Mucosa of stomach (tissue), 1 donor: Measurements from ENCODE around the gene GRID1.

Experiments used
- H3K27me3 ChIP-seq: one replicate; pipeline ENCODE4 v1.7.0; 2013; ENCODE audit warnings: mild to moderate bottlenecking, low read length; ENCODE audit not compliant: control insufficient read depth, insufficient read depth
- H3K36me3 ChIP-seq: one replicate; pipeline ENCODE4 v1.7.0; 2013; ENCODE audit warnings: low read length; ENCODE audit not compliant: control insufficient read depth, insufficient read depth
- H3K4me1 ChIP-seq: one replicate; pipeline ENCODE4 v1.7.0; 2013; ENCODE audit warnings: mild to moderate bottlenecking, low read length; ENCODE audit not compliant: control insufficient read depth, insufficient read depth
- H3K4me3 ChIP-seq: one replicate; pipeline ENCODE4 v1.7.0; 2013; ENCODE audit warnings: low read length
- H3K9ac ChIP-seq: one replicate; pipeline ENCODE4 v1.7.0; 2013; ENCODE audit warnings: mild to moderate bottlenecking, low read length, moderate library complexity
- H3K9me3 ChIP-seq: one replicate; pipeline ENCODE4 v1.7.0; 2013; ENCODE audit warnings: mild to moderate bottlenecking, low read length, moderate library complexity; ENCODE audit not compliant: control insufficient read depth
- donor health status: Pancreatic carcinoma.

Gene GRID1

GRCh38 chr10:86295351-86295750 lies 71.2 kb downstream of the GRID1 start:
- Histone ChIP-seq H3K4me3 (no peak overlapping the region), H3K36me3 (no peaks in the 10 kb centered on the region), H3K9ac (no peak overlapping the region)

DNA sequence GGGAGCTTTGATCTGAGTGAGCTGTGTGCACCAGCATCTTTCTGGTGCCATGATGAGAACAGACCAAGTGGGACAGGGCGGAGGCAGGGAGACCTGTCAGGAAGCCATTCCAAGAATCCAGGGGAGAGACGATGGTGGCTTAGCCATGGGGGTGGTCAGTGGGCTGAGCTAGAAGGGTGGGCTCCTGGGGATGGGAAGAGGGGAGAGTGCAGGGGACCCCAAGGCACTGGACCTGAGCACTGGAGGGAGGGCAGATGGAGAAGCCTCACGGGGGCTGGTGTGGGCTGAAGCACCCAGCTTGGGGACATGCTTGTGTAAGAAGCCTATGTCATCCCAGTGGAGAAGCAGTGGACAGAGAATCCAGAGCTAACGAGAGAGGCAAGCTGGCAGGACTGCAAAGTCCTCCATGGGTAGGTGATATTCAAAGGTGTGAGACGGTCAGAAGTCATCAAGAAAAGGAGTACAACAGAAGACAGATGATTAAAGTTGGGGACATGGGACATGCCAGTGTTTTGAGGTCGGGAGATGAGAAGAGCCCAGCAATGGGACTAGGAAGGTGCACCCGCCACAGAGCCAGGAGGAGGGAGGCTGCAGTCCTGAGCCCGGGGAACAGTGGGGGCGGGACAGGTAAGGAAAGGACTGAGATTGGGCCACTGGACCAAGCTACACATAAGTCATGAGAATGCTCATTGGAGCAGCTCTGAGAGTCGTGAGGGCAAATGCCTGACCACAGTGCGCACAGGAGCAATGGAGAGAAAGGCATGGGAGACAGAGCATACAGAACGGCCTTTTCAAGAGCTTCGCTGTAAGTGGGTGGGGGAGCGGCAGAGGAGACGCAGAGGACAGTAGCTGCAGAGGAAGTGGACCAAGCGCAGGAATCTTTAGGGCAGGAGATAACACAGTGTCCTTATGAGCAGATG lies 72.0 kb downstream of the GRID1 start:
- Histone ChIP-seq H3K9me3 (no peaks in the 10 kb centered on the region), H3K36me3 (no peaks in the 10 kb centered on the region), H3K4me3 (no peak overlapping the region), H3K27me3 (no peaks in the 10 kb centered on the region), H3K4me1 (no peaks in the 10 kb centered on the region), H3K9ac (no peak overlapping the region)

More at GRCh38 chr10:86295351-86295750, 71.2 kb downstream of the GRID1 start:
- Histone ChIP-seq H3K9me3 (no peaks in the 10 kb centered on the region), H3K27me3 (no peaks in the 10 kb centered on the region), H3K4me1 (no peaks in the 10 kb centered on the region)

GRCh38 chr10:86293396-86293791 lies 73.2 kb downstream of the GRID1 start:
- no peaks in the 10 kb centered on the region for H3K9me3 ChIP-seq
- H3K9ac ChIP-seq: no peak overlapping the region
- no peaks in the 10 kb centered on the region for H3K4me1 ChIP-seq
- H3K36me3 ChIP-seq: no peaks in the 10 kb centered on the region
- H3K27me3 ChIP-seq: no peaks in the 10 kb centered on the region
- H3K4me3 ChIP-seq: no peak overlapping the region

DNA sequence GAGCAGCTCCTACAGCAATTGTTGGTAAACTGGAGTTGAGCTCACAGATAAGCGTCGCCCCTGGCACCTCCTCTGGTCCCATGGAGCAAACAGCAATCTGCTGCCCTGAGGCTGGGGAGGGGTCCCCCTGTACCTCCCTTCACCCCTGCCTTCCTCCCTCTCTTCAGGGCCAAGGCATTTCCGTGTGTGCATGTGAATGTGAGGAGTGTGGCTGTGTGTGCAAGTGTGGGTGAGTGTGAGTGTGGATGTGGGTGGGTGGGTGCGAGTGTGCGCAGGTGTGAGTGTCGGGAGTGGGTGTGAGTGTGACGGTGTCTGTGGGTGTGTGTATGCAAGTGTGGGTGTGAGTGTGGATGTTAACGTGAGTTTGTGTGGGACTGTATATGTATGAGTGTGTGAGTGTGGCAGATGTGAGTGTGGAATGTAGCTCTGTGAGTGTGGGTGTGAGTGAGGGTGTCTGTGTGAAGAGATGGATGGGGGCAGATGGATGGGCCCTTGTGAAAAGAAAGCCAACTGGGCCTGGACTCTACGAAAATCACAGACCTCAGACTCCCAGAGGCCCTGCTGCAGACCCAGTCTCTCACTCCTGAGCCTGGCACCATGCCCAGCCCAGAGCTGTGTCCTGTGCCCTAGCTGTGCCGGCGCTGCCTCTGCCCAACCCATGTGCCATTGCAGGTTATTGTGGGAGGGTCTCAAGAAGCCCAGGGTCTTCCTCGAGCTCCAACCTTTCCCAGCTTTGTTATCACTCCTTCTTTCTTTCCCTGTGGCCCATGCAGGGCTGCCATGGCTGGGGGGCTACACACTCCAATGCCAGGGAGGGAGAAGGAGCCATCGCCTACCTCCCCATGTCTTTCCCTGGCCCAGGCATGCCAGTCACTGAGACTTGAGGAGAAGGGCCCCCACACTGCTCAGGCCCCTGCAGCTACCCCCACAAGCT lies 73.9 kb downstream of the GRID1 start:
- Histone ChIP-seq H3K27me3 (no peaks in the 10 kb centered on the region), H3K4me1 (no peaks in the 10 kb centered on the region), H3K9ac (no peak overlapping the region), H3K9me3 (no peaks in the 10 kb centered on the region), H3K36me3 (no peaks in the 10 kb centered on the region), H3K4me3 (no peak overlapping the region)

DNA sequence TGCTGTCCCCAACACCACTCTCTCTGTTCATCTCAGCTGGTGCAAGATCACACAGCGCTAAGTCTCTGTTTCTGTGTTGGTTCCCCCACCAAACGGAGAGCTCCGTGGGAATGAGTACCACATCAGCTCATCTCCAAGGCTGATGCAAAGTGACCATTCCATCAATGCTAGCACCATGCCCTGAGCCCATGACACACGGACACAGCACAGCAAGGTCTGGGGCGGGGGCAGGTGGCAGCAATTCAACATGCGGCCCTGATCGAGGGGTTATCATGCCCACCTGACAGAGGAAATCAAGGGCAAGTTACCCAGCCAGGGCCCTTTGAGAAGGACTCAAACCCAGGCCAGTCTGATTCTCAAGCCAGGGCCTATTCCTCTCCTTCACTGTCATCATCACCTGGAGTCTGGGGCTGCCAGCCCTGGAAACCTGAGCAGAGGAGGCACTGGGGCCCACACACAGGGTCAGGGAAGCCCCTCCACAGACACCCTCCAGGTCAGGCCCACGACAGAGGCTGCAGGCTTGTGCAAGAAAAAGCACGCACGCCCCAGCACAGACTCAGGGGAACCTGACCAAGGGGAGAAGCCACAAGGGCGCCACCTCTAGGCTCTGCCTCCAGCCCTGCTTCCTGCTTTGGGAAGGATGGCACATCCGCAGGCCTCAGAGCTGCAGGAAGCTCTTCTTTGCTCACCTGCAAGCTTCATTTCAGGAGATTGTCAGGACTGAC lies 74.8 kb downstream of the GRID1 start:
- Histone ChIP-seq H3K4me3 (no peak overlapping the region), H3K27me3 (no peaks in the 10 kb centered on the region), H3K9me3 (no peaks in the 10 kb centered on the region), H3K4me1 (no peaks in the 10 kb centered on the region), H3K9ac (no peak overlapping the region), H3K36me3 (no peaks in the 10 kb centered on the region)

DNA sequence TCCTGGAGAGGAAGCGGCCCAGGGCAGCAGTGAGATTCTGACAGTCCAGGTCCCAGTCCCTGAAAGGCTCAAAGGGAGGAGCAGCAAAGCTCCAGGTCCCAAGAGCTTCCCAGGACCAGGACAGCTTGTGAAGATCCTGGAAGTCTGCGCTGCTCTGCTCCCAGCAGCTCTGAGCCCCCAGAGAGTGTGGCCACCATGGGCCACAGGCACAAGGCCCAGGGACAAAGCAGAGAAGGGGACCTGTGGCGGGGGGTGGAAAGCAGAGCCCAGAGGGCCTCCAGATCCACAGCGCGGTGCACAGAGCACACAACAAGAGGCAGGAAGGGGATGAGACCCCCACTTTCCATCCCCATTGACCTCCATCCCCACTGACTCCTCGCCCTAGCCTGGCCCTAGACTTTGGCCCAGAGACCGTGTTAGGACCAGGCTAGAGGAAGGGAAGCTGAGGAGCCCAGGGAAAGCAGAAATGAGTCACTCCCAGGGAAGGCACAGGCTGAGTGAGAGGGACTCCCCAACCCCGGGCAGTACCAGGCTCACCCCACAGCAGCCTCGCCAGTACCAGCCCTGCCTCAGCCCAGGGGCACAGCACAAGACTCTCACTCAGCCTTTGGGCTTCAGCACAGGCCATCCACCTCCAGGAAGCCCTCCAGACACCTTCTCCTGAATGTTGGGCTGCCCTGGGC lies 75.5 kb downstream of the GRID1 start:
- Histone ChIP-seq H3K4me3 (no peak overlapping the region), H3K9me3 (no peaks in the 10 kb centered on the region), H3K36me3 (no peaks in the 10 kb centered on the region), H3K9ac (no peak overlapping the region), H3K4me1 (no peaks in the 10 kb centered on the region), H3K27me3 (no peaks in the 10 kb centered on the region)

- Histone ChIP-seq H3K4me3 (no peak overlapping the region), H3K9me3 (no peaks in the 10 kb centered on the region), H3K36me3 (no peaks in the 10 kb centered on the region), H3K27me3 (no peaks in the 10 kb centered on the region), H3K4me1 (no peaks in the 10 kb centered on the region), H3K9ac (no peak overlapping the region)
These were observed 77.1 kb downstream of the GRID1 start for GRCh38 chr10:86289577-86289868.

DNA sequence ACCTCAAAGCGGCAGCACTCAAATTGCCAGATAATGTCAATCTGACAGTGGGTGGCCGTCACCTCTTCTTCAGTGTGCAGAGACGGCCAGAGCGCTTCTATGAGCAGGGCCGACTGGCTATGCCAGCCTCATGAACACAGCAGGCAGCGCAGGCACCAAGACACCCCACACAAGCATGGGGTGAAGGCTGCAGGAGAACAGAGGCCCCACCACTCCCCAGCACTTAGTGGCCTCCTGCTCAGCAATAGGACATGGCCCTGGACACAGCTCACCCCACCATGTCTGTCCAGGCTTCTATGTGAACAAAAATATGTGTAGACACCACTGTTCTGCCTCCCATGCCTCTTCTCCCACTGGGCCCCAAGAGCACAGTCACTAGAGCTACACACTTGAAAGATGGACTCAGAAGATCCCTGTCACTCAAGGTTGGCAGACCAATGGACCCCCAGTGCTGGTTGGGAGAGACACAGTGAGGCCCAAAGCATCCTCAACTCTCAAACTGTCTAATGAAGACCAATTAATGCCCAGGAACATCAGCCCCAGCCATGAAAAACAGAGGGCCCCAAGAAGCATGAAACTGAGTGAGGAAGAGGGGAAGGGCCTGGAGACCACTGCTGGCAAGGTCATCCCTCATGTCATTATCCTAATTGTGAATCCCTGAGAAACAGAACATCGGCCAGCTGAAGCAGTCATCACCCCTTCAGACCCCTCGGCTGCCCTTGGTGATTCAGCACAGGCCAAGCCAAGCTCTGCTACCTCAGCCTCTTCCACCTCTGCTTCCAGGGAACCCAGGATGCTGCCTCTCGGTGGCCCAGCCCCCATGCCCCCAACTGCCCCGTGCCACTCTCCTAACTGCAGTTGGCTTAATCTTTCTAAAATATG lies 77.7 kb downstream of the GRID1 start:
- H3K36me3 ChIP-seq: no peaks in the 10 kb centered on the region
- no peak overlapping the region for H3K4me3 ChIP-seq
- no peaks in the 10 kb centered on the region for H3K9me3 ChIP-seq
- H3K4me1 ChIP-seq: no peaks in the 10 kb centered on the region
- no peaks in the 10 kb centered on the region for H3K27me3 ChIP-seq
- H3K9ac ChIP-seq: no peak overlapping the region

DNA sequence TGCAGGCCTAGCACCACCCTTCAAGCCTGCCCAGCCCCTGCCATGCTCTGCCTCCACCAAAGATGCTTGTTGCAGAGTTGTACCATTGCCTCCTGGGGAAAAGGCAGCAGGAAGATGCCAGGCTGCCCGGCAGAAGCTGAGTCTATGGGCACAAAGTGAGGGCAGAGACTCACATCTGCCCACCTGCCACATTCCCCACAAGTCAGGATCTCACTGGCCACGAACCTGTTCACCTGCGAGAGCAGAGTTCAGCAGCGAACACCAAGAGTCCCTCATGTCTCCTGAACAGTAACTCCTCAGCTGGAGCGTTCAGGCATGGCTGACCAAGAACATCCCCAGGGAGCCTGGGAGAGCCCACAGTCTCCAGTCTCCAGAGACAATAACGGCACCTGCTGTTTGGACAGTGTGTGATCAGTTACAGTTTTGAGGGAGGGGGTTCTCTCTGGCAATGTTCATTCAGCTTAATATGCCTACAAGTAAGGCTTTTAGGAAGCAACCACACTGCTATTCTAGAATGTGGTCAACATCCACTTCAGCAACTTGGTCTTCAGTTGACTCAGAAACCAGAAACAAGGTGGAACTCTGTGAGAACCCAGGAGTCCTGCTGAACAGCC lies 78.5 kb downstream of the GRID1 start:
- Histone ChIP-seq H3K36me3 (no peaks in the 10 kb centered on the region), H3K27me3 (no peaks in the 10 kb centered on the region), H3K4me1 (no peaks in the 10 kb centered on the region), H3K4me3 (no peak overlapping the region), H3K9ac (no peak overlapping the region), H3K9me3 (no peaks in the 10 kb centered on the region)

- H3K4me1 ChIP-seq: no peaks in the 10 kb centered on the region
- no peaks in the 10 kb centered on the region for H3K27me3 ChIP-seq
- no peaks in the 10 kb centered on the region for H3K36me3 ChIP-seq
- no peak overlapping the region for H3K4me3 ChIP-seq
- H3K9me3 ChIP-seq: no peaks in the 10 kb centered on the region
- no peak overlapping the region for H3K9ac ChIP-seq
These were observed 79.3 kb downstream of the GRID1 start for GRCh38 chr10:86287110-86287793.
